Neural progenitor cell (in vitro differentiated cells): Measurements from ENCODE around the gene ATF2.

Experiments
- EZH2phosphoT487 ChIP-seq: fragments of 200-600 bp; sonication (generic); IDR thresholded peaks from 2 replicates; pipeline ENCODE4 v1.6.1; 2017; ENCODE audit warnings: antibody characterized with exemption
- TF ChIP-seq, protein P1 (sequence below): fragments of 200-600 bp; sonication (generic); IDR thresholded peaks from 2 replicates; pipeline ENCODE4 v1.5.1; 2017; ENCODE audit warnings: antibody characterized with exemption, mild to moderate bottlenecking

- TF ChIP-seq, protein P1, sequence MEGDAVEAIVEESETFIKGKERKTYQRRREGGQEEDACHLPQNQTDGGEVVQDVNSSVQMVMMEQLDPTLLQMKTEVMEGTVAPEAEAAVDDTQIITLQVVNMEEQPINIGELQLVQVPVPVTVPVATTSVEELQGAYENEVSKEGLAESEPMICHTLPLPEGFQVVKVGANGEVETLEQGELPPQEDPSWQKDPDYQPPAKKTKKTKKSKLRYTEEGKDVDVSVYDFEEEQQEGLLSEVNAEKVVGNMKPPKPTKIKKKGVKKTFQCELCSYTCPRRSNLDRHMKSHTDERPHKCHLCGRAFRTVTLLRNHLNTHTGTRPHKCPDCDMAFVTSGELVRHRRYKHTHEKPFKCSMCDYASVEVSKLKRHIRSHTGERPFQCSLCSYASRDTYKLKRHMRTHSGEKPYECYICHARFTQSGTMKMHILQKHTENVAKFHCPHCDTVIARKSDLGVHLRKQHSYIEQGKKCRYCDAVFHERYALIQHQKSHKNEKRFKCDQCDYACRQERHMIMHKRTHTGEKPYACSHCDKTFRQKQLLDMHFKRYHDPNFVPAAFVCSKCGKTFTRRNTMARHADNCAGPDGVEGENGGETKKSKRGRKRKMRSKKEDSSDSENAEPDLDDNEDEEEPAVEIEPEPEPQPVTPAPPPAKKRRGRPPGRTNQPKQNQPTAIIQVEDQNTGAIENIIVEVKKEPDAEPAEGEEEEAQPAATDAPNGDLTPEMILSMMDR, result no peak
- no peak for TF ChIP-seq EZH2phosphoT487
These were observed 30.2 kb downstream of the ATF2 start for GRCh38 chr2:175137793-175138192.
